HCT116 (cell line): ENCODE results near the gene MCRS1. TPM values are rescaled to one million over a fixed set of nuclear protein-coding genes. Genes with fewer than 3 reads are reported as not detected.

Experiments used
- ATAC-seq: fragments of 200-7000 bp; cut with Tn5 transposase; 2 replicates; pipeline ENCODE4 v1.9.1; 2020; ENCODE audit warnings: mild to moderate bottlenecking, moderate library complexity
- BruUV-seq: library from RNA; stranded (reverse); fragments of 400-500 nt; replicated peaks from 2 replicates; lab custom pipeline; 2021; lab: Mats Ljungman, UMichigan
- CTCF ChIA-PET: fragments of 300-600 bp; sonication (Branson Sonifier 250); formaldehyde crosslinking; loops from one replicate; lab custom pipeline; 2021; ENCODE audit warnings: antibody characterized with exemption; lab: Charles Lee
- POLR2A ChIA-PET: fragments of 300-600, 350-600 bp; sonication (Branson Sonifier 250); formaldehyde crosslinking; loops from one replicate; lab custom pipeline; 2021; ENCODE audit warnings: antibody characterized with exemption; lab: Charles Lee
- RAD21 ChIA-PET, 2 experiments: fragments of 300-600 bp; sonication (Branson Sonifier 250); formaldehyde crosslinking; loops; one replicate each; lab custom pipeline; 2023; ENCODE audit warnings: low total read pairs in 2 of 2; ENCODE audit not compliant: uncharacterized antibody in 2 of 2, unreplicated experiment in 2 of 2, low non-redundant PET in 1 of 2; lab: Charles Lee
- DNase-seq: peaks from one replicate; pipeline ENCODE4 v3.0.0-alpha.2; 2010; ENCODE audit warnings: low read depth, low spot score
- H2AFZ ChIP-seq: fragments of 200-600 bp; shearing (Covaris generic), sonication (generic); 2 replicates; pipeline ENCODE4 v1.6.1; 2017; ENCODE audit warnings: low read depth, mixed run types, mixed read lengths, antibody characterized with exemption, low read length; ENCODE audit not compliant: poor library complexity, severe bottlenecking
- H3K27ac ChIP-seq: 2 replicates; pipeline ENCODE4 v1.5.1; 2012; ENCODE audit warnings: low read depth, low read length
- H3K27me3 ChIP-seq: fragments of 200-600 bp; sonication (generic); 2 replicates; pipeline ENCODE4 v1.6.1; 2016; ENCODE audit warnings: mixed run types, low read length, mixed read lengths; ENCODE audit not compliant: insufficient read depth
- H3K36me3 ChIP-seq, 2 experiments: fragments of 200-500 bp in 1 of 2; fragments of 200-600 bp in 1 of 2; sonication (Bioruptor generic) in 1 of 2; sonication (generic) in 1 of 2; 2 replicates each; pipeline versions ENCODE4 v1.5.1 to v1.6.1; 2014 to 2016; ENCODE audit warnings: low read length in 2 of 2, inconsistent platforms in 1 of 2, mixed read lengths in 1 of 2, mixed run types in 1 of 2; ENCODE audit not compliant: insufficient read depth in 2 of 2, control insufficient read depth in 1 of 2
- H3K4me1 ChIP-seq, 2 experiments: fragments of 200-600 bp in 1 of 2; sonication (generic) in 1 of 2; 2 replicates each; pipeline versions ENCODE4 v1.5.1 to v1.6.1; 2012 to 2017; ENCODE audit warnings: low read length in 2 of 2, inconsistent platforms in 1 of 2, mild to moderate bottlenecking in 1 of 2, mixed read lengths in 1 of 2, mixed run types in 1 of 2, moderate library complexity in 1 of 2; ENCODE audit not compliant: insufficient read depth in 2 of 2, control insufficient read depth in 1 of 2
- H3K4me2 ChIP-seq: fragments of 200-600 bp; sonication (generic); 2 replicates; pipeline ENCODE4 v1.6.1; 2017; ENCODE audit warnings: mixed run types, low read length, mixed read lengths
- H3K4me3 ChIP-seq, 2 experiments: fragments of 200-600 bp in 1 of 2; sonication (generic) in 1 of 2; replicated peaks in 1 of 2; 2 replicates each; pipeline ENCODE4 v1.5.1; 2011 to 2016; ENCODE audit warnings: low read length in 2 of 2, control low read depth in 1 of 2, low read depth in 1 of 2, mild to moderate bottlenecking in 1 of 2, mixed read lengths in 1 of 2, mixed run types in 1 of 2
- H3K79me2 ChIP-seq: fragments of 200-600 bp; sonication (generic); 2 replicates; pipeline ENCODE4 v1.6.1; 2017; ENCODE audit warnings: mild to moderate bottlenecking, mixed run types, low read length, moderate library complexity, mixed read lengths; ENCODE audit not compliant: insufficient read depth
- H3K9ac ChIP-seq: fragments of 200-600 bp; sonication (generic); 2 replicates; pipeline ENCODE4 v1.6.1; 2016; ENCODE audit warnings: low read length, mixed read lengths
- H3K9me2 ChIP-seq: fragments of 200-600 bp; sonication (generic), shearing (Covaris generic); 2 replicates; pipeline ENCODE4 v1.6.1; 2017; ENCODE audit warnings: mixed run types, mild to moderate bottlenecking, moderate library complexity; ENCODE audit not compliant: insufficient read depth
- H3K9me3 ChIP-seq, 2 experiments: fragments of 200-500 bp in 1 of 2; fragments of 200-600 bp in 1 of 2; sonication (Bioruptor generic) in 1 of 2; sonication (generic) in 1 of 2; 2 replicates each; pipeline ENCODE4 v1.6.1; 2014 to 2017; ENCODE audit warnings: low read length in 2 of 2, mixed read lengths in 2 of 2, inconsistent platforms in 1 of 2, low read depth in 1 of 2, mild to moderate bottlenecking in 1 of 2, mixed run types in 1 of 2, moderate library complexity in 1 of 2; ENCODE audit not compliant: control insufficient read depth in 1 of 2, insufficient read depth in 1 of 2
- H4K20me1 ChIP-seq: fragments of 200-600 bp; sonication (generic), shearing (Covaris generic); 2 replicates; pipeline ENCODE4 v1.6.1; 2017; ENCODE audit warnings: mixed run types, mild to moderate bottlenecking, moderate library complexity; ENCODE audit not compliant: insufficient read depth
- POLR2A ChIP-seq: IDR thresholded peaks from 2 replicates; pipeline ENCODE4 v1.7.0; 2011; ENCODE audit warnings: borderline replicate concordance; ENCODE audit not compliant: insufficient read depth, insufficient read length; ENCODE audit errors: extremely low read depth
- RAD21 ChIP-seq: IDR thresholded peaks from 2 replicates; pipeline ENCODE4 v1.6.1; 2012; ENCODE audit warnings: low read depth, mild to moderate bottlenecking
- ZFX ChIP-seq: fragments of 450-650 bp; IDR thresholded peaks from 2 replicates; pipeline ENCODE4 v1.6.1; 2017
- intact Hi-C: fragments of 100-400 bp; cut with micrococcal nuclease; formaldehyde crosslinking; loops from 2 replicates; pipeline ENCODE4 v1.10.0; 2022
- total RNA-seq: library from RNA; stranded (reverse); gene quantifications from one replicate; pipeline ENCODE4 v1.2.1, GENCODE V29; 2021; ENCODE audit not compliant: unreplicated experiment
- TF ChIP-seq, protein P1 (sequence below): IDR thresholded peaks from 2 replicates; pipeline ENCODE4 v1.6.1; 2012
- TF ChIP-seq, protein P2 (sequence below): IDR thresholded peaks from 2 replicates; pipeline ENCODE4 v1.6.1; 2011; ENCODE audit warnings: mild to moderate bottlenecking, low read length, moderate library complexity; ENCODE audit not compliant: insufficient replicate concordance; ENCODE audit errors: extremely low read depth

MCRS1 gene
- total RNA-seq, 1 experiment from 2014 or later = 91.9 TPM

DNA sequence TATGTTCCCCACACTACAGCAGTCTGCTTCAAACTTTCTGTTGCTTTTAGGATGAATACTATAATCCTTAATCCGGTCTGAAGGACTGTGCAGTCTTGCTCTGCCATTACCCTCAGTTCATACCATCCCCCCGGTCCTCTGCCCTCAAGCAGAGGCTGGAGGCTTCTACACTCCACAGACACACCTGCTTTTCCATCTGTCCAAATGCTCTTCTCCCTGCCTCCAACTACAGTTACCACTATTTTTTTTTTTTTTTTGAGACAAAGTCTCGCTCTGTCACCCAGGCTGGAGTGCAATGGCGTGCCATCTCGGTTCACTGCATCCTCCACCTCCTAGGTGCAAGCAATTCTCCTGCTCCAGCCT is 48.4 kb downstream of the MCRS1 start:
- peaks cover 22% of the 10 kb centered on the region in 2 experiments for H3K36me3 ChIP-seq
- H3K4me1 ChIP-seq = peaks cover 41 to 48% of the 10 kb centered on the region in 2 experiments
- no peaks in the 10 kb centered on the region for H4K20me1 ChIP-seq
- POLR2A ChIA-PET = interaction anchor here (0.9 to 1.1 kb wide), 3 partner anchors 8 to 170 kb away, joined by 3 to 4 read pairs (median 3); partner anchors contain the start of gene SPATS2
- CTCF ChIA-PET = interaction anchor here (1.1 to 2.4 kb wide), 3 partner anchors 34 to 172 kb away, joined by 3 to 17 read pairs (median 5); no protein-coding TSS in a partner anchor
- H3K9me3 ChIP-seq = no peaks in the 10 kb centered on the region
- RAD21 ChIA-PET = interaction anchor here in 1 of 2 experiments (1.2 kb wide), 1 partner anchor 161 kb away, joined by 5 read pairs; no protein-coding TSS in a partner anchor
- no peak overlapping the region for H3K4me3 ChIP-seq
- TF ChIP-seq, protein P1, sequence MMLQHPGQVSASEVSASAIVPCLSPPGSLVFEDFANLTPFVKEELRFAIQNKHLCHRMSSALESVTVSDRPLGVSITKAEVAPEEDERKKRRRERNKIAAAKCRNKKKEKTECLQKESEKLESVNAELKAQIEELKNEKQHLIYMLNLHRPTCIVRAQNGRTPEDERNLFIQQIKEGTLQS = no peak
- TF ChIP-seq RAD21 (no peak), POLR2A (no peak), ZFX (no peak)
- TF ChIP-seq, protein P2, sequence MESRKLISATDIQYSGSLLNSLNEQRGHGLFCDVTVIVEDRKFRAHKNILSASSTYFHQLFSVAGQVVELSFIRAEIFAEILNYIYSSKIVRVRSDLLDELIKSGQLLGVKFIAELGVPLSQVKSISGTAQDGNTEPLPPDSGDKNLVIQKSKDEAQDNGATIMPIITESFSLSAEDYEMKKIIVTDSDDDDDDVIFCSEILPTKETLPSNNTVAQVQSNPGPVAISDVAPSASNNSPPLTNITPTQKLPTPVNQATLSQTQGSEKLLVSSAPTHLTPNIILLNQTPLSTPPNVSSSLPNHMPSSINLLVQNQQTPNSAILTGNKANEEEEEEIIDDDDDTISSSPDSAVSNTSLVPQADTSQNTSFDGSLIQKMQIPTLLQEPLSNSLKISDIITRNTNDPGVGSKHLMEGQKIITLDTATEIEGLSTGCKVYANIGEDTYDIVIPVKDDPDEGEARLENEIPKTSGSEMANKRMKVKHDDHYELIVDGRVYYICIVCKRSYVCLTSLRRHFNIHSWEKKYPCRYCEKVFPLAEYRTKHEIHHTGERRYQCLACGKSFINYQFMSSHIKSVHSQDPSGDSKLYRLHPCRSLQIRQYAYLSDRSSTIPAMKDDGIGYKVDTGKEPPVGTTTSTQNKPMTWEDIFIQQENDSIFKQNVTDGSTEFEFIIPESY = no peak
- TF ChIP-seq, all 23 proteins: peak for 0
- Histone ChIP-seq H3K4me2 (no peak overlapping the region), H3K9ac (no peak overlapping the region), H3K27ac (peak overlapping the region; percentile 84), H3K27me3 (no peaks in the 10 kb centered on the region), H3K9me2 (no peaks in the 10 kb centered on the region), H3K79me2 (no peaks in the 10 kb centered on the region), H2AFZ (no peak overlapping the region)
- ATAC-seq (no peak), DNase-seq (no peak)
- intact Hi-C loops = no loop called here
- no TSS peak for BruUV-seq
